Measurements from ENCODE around the gene DHRS7B. TPM values are rescaled to one million over a fixed set of nuclear protein-coding genes. Genes with fewer than 3 reads are reported as not detected.

DHRS7B gene
- total and polyA plus RNA-seq, 12 donors, result 17.1 to 48.6 (median 27.3) TPM

DNA sequence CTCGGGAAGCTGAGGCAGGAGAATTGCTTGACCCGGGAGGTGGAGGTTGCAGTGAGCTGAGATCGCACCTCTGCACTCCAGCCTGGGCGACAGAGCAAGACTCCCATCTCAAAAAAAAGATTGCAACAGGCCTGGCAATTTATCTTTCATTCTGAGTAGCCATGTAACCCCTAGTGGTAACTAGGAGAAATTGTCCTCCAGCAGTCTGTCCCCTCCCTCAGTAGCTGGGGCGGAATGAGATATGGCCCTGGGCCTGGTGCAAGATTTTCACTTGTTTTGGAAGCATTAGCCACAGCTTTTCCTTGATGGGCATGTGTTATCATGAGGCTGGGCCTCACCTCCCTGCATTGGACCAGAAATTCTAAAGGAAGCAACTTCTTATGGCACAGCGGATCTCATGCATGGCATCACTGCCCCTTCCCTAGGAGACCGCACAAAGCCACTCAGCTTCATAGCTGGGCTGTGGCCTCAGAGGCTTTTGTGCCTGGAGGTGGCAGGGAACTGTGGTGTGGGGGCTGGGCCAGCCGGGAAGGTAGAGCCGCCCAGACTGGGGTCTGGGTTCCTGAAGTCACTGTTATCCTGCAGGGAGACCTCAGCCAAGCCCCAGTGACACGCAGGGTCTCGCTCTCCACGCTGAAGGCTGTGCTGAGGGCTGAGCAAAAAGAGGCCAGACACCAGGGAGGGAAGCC, 113.1 kb downstream of the DHRS7B start:
- Histone ChIP-seq H3K4me3 (no peak overlapping the region), H3K27ac (no peak overlapping the region), H3K27me3 (no peaks in the 10 kb centered on the region), H3K4me1 (peaks cover 0 to 26% (median 13%) of the 10 kb centered on the region in 9 donors), H3K36me3 (peaks cover 0 to 32% (median 0%) of the 10 kb centered on the region in 9 donors), H3K9me3 (no peaks in the 10 kb centered on the region)
- 69 to 75% methylated on average over 12 of the region's 12 CpGs for WGBS, 2 donors
- no peak for DNase-seq
- intact Hi-C loops (cut with DNase I), result no loop called here
- ATAC-seq, result peak in 2 of 8 donors; percentile 19 to 30
- peak in 8 of 9 donors; percentile 15 to 48 (median 42) for TF ChIP-seq CTCF (IDR thresholded peaks at IDR 0.05)

- intact Hi-C loops (cut with DNase I), result no loop called here
- Histone ChIP-seq H3K9me3 (no peaks in the 10 kb centered on the region), H3K4me1 (peaks cover 0 to 31% (median 13%) of the 10 kb centered on the region in 9 donors), H3K36me3 (peaks cover 0 to 32% (median 0%) of the 10 kb centered on the region in 9 donors), H3K27ac (no peak overlapping the region), H3K4me3 (no peak overlapping the region), H3K27me3 (no peaks in the 10 kb centered on the region)
- WGBS, 2 donors, result 74 to 76% methylated on average over 25 of the region's 25 CpGs
- TF ChIP-seq CTCF (IDR thresholded peaks at IDR 0.05), result no peak
- no peak for DNase-seq
- ATAC-seq, result no peak
Measured at GRCh38 chr17:21240369-21241055, 113.7 kb downstream of the DHRS7B start.

Other genes with a start within 250 kb of the DHRS7B start
- 100 to 1,000 TPM; 121 to 218 (median 182) TPM for gene USP22, start 84.0 kb upstream of the DHRS7B start, total RNA-seq
- gene USP22, start 84.0 kb upstream of the DHRS7B start, polyA plus RNA-seq, result 10 to 100 TPM; 26.6 to 47.4 TPM
- gene TMEM11, start 87.2 kb downstream of the DHRS7B start, total RNA-seq, result 10 to 100 TPM; 20.8 to 37.2 (median 27.6) TPM
- 10 to 100 TPM; 50.8 to 54.1 TPM for gene TMEM11, start 87.2 kb downstream of the DHRS7B start, polyA plus RNA-seq
- gene NATD1, start 126.4 kb downstream of the DHRS7B start, total RNA-seq, result 10 to 100 TPM; 11.9 to 23.1 (median 19.6) TPM
- gene NATD1, start 126.4 kb downstream of the DHRS7B start, polyA plus RNA-seq, result 1 to 10 TPM; 3.1 to 4.0 TPM
- 10 to 100 TPM; 28.9 to 71.6 (median 60.4) TPM for gene MAP2K3, start 157.7 kb downstream of the DHRS7B start, total RNA-seq
- 100 to 1,000 TPM in 1 of 2 donors, 10 to 100 TPM in 1; 32.1 to 103 TPM for gene MAP2K3, start 157.7 kb downstream of the DHRS7B start, polyA plus RNA-seq
- 10 to 100 TPM in 2 of 10 donors, 1 to 10 TPM in 8; 7.2 to 14.7 (median 8.7) TPM for gene KCNJ12, start 249.4 kb downstream of the DHRS7B start, total RNA-seq
- gene KCNJ12, start 249.4 kb downstream of the DHRS7B start, polyA plus RNA-seq, result 1 to 10 TPM; 2.8 to 4.0 TPM

Data from heart right ventricle (tissue), 16 donors.